RWPE2 (cell line): ENCODE data around the gene DARS2.
A peak's percentile ranks its signal among the peaks of the same experiment; 100 is the strongest.
"Not testable (repeated sequence)": the region's sequence is repeated elsewhere in the genome, so short reads cannot be mapped to it uniquely, and the experiment has no call there.

Source experiments
- ATAC-seq: fragments of 200-7000 bp; cut with Tn5 transposase; 3 replicates; pipeline ENCODE4 v1.9.1; 2021; ENCODE audit warnings: low read depth
- DNase-seq: peaks from one replicate; pipeline ENCODE4 v3.0.0-alpha.2; 2020; ENCODE audit warnings: low spot score
- H3K27ac ChIP-seq: fragments of 450-650 bp; 2 replicates; pipeline ENCODE4 v1.5.1; 2017; ENCODE audit warnings: mild to moderate bottlenecking; ENCODE audit not compliant: poor library complexity, severe bottlenecking
- H3K27me3 ChIP-seq: fragments of 250-450 bp; sonication (Bioruptor Pico); 2 replicates; pipeline ENCODE4 v1.5.1; 2021; ENCODE audit warnings: mild to moderate bottlenecking, moderate library complexity; ENCODE audit not compliant: insufficient read depth, poor library complexity, severe bottlenecking
- H3K36me3 ChIP-seq: fragments of 250-450 bp; sonication (Bioruptor Pico); 2 replicates; pipeline ENCODE4 v1.5.1; 2020; ENCODE audit warnings: low read depth, mild to moderate bottlenecking, moderate library complexity
- H3K4me1 ChIP-seq: fragments of 250-450 bp; sonication (Bioruptor Pico); 2 replicates; pipeline ENCODE4 v1.5.1; 2021; ENCODE audit warnings: mild to moderate bottlenecking, moderate library complexity; ENCODE audit not compliant: insufficient read depth, poor library complexity, severe bottlenecking
- H3K4me3 ChIP-seq: fragments of 250-450 bp; sonication (Bioruptor Pico); 2 replicates; pipeline ENCODE4 v1.5.1; 2021; ENCODE audit warnings: mild to moderate bottlenecking, moderate library complexity; ENCODE audit not compliant: severe bottlenecking
- H3K9me3 ChIP-seq: fragments of 250-450 bp; sonication (Bioruptor Pico); 2 replicates; pipeline ENCODE4 v1.5.1; 2021; ENCODE audit warnings: mild to moderate bottlenecking, moderate library complexity; ENCODE audit not compliant: severe bottlenecking
- CTCF ChIP-seq: fragments of 450-650 bp; IDR thresholded peaks from one replicate; pipeline ENCODE4 v1.5.1; 2017; ENCODE audit warnings: mild to moderate bottlenecking, moderate library complexity; ENCODE audit not compliant: poor library complexity, severe bottlenecking

DARS2 gene

GRCh38 chr1:173789841-173790240 is 34.6 kb upstream of the DARS2 start:
- H3K27me3 ChIP-seq, result no peaks in the 10 kb centered on the region
- peaks cover 2% of the 10 kb centered on the region for H3K9me3 ChIP-seq
- ATAC-seq (no peak), DNase-seq (no peak)
- no peaks in the 10 kb centered on the region for H3K4me1 ChIP-seq
- no peak for TF ChIP-seq CTCF
- no peak overlapping the region for H3K27ac ChIP-seq
- peaks cover 42% of the 10 kb centered on the region for H3K36me3 ChIP-seq
- H3K4me3 ChIP-seq, result no peak overlapping the region

DNA sequence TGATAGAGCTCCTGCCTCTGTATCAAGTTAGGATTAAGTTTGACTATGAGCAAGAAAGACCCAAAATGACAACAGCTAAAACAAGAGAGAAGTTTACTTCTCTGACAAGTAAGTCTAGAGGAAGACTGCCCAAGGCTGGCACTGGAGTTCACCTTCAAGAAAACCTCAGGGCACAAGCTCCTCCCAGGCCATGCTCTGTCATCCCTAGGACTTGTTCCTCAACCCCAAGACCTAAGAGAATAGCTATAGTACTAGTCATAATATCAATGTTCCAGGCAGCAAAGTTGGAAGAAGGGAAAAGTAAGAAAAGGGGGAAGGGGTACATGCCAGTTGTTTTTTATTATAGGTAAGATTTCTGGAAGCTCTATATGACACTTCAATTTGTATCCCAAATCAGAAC is 26.4 kb upstream of the DARS2 start:
- Histone ChIP-seq H3K4me1 (no peaks in the 10 kb centered on the region), H3K36me3 (peaks cover 56% of the 10 kb centered on the region), H3K27me3 (no peaks in the 10 kb centered on the region), H3K9me3 (no peaks in the 10 kb centered on the region), H3K27ac (no peak overlapping the region), H3K4me3 (no peak overlapping the region)
- DNase-seq (no peak), ATAC-seq (peak; percentile 75; the same call in 2 of the 3 replicates)
- no peak for TF ChIP-seq CTCF

DNA sequence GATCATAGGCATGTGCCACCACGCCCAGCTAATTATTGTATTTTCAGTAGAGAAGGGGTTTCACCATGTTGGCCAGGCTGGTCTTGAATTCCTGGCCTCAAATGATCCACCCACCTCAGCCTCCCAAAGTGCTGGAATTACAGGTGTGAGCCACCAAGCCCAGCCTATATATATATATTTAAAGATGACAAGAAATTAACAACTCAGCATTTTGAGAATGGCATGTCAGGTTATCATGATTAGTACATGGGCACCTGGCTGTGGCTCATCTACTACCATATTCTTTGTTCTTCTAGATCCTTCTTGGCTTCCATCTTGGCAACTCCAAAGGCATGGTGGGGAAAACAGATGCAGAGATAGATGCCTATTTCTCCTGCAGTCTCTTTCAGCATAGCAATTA is 24.5 kb upstream of the DARS2 start:
- not testable (repeated sequence) for H3K27me3 ChIP-seq, DNase-seq, H3K27ac ChIP-seq, ATAC-seq, H3K4me1 ChIP-seq, H3K9me3 ChIP-seq, H3K4me3 ChIP-seq
- peaks cover 59% of the 10 kb centered on the region for H3K36me3 ChIP-seq

DNA sequence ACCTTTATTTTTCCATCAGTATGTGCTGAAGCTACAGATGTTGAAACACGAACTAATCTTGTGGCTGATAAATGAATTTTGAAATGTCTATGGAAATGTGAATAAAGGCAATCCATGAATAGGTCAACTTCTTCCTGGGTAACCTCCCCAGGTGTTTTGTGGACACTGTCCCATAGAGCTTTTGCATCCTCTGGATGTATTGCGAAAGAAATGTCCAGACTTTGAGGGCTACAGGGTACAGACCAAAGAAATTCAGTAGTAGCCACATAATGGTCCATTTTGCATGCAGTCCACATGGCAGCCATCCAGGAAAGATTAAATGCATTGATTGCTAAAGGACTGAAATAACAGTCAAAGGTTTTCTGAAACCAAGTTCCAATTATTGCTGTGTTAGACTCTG is 21.5 kb upstream of the DARS2 start:
- Histone ChIP-seq H3K36me3 (peaks cover 75% of the 10 kb centered on the region), H3K27me3 (no peaks in the 10 kb centered on the region), H3K9me3 (no peaks in the 10 kb centered on the region), H3K4me1 (no peaks in the 10 kb centered on the region), H3K27ac (no peak overlapping the region), H3K4me3 (no peak overlapping the region)
- no peak for ATAC-seq
- DNase-seq, result no peak
- TF ChIP-seq CTCF, result no peak

DNA sequence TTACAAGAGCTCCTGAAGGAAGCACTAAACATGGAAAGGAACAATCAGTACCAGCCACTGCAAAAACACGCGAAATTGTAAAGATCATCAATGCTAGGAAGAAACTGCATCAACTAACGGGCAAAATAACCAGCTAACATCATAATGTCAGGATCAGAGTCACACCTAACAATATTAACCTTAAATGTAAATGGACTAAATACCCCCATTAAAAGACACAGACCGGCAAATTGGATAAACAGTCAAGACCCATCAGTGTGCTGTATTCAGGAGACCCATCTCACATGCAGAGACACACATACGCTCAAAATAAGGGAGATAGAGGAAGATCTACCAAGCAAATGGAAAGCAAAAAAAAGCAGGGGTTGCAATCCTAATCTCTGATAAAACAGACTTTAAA is 10.8 kb upstream of the DARS2 start:
- DNase-seq, ATAC-seq, H3K9me3 ChIP-seq, H3K27ac ChIP-seq, H3K4me1 ChIP-seq, H3K4me3 ChIP-seq, H3K27me3 ChIP-seq: not testable (repeated sequence)
- H3K36me3 ChIP-seq, result peaks cover 38% of the 10 kb centered on the region

DNA sequence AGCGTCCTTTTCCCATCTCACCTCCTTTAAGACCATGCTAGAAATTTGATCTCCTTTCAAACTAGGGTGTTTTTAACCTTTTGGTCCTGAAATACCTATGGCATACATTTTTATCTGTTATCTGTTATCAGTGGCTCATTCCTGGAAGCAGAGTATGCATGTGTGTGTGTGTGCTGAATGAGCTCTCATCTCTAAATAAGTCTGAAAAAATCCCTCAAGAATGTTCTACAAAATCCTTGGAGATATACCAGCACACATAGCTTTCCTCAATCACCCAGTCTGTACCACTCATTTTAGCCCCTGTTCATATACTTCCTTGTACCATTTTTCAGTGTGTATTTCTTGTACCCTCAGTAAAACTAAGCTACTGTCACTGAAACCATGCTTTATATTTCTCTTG is 6.0 kb upstream of the DARS2 start:
- peaks cover 9% of the 10 kb centered on the region for H3K4me1 ChIP-seq
- no peak for DNase-seq
- H3K36me3 ChIP-seq, result peaks cover 49% of the 10 kb centered on the region
- no peak overlapping the region for H3K4me3 ChIP-seq
- no peak for ATAC-seq
- no peaks in the 10 kb centered on the region for H3K27me3 ChIP-seq
- H3K27ac ChIP-seq, result no peak overlapping the region
- no peaks in the 10 kb centered on the region for H3K9me3 ChIP-seq
- TF ChIP-seq CTCF, result no peak
